ENCODE data around the gene RICTOR.
A peak's percentile ranks its signal among the peaks of the same experiment; 100 is the strongest.
"Not testable (repeated sequence)": the region's sequence is repeated elsewhere in the genome, so short reads cannot be mapped to it uniquely, and the experiment has no call there.

The RICTOR gene

GRCh38 chr5:39055768-39056398 is 18.3 kb downstream of the RICTOR start:
- DNase-seq, result no peak

- peak; percentile 58 for DNase-seq
Observed at GRCh38 chr5:39055027-39055767, 19.0 kb downstream of the RICTOR start.

GRCh38 chr5:39053189-39053588 is 21.0 kb downstream of the RICTOR start:
- DNase-seq, result no peak

GRCh38 chr5:39052141-39052540 is 22.1 kb downstream of the RICTOR start:
- no peak for DNase-seq

GRCh38 chr5:39049315-39049714 is 24.9 kb downstream of the RICTOR start:
- no peak for DNase-seq

GRCh38 chr5:39040875-39041274 is 33.3 kb downstream of the RICTOR start:
- DNase-seq, result peak; percentile 24

GRCh38 chr5:39034493-39034892 is 39.7 kb downstream of the RICTOR start:
- DNase-seq, result not testable (repeated sequence)

GRCh38 chr5:39031041-39031440 is 43.2 kb downstream of the RICTOR start:
- DNase-seq, result no peak

- peak; percentile 46 for DNase-seq
Observed at GRCh38 chr5:39025456-39025855, 48.7 kb downstream of the RICTOR start.

GRCh38 chr5:39024884-39025283 is 49.3 kb downstream of the RICTOR start:
- peak; percentile 18 for DNase-seq

GRCh38 chr5:39024005-39024404 is 50.2 kb downstream of the RICTOR start:
- peak; percentile 48 for DNase-seq

GRCh38 chr5:39023121-39023520 is 51.1 kb downstream of the RICTOR start:
- DNase-seq, result peak; percentile 51

GRCh38 chr5:39022151-39022550 is 52.0 kb downstream of the RICTOR start:
- no peak for DNase-seq

GRCh38 chr5:39021413-39021812 is 52.8 kb downstream of the RICTOR start:
- DNase-seq, result no peak

- DNase-seq, result peak; percentile 47
Observed at GRCh38 chr5:39020458-39020857, 53.7 kb downstream of the RICTOR start.

GRCh38 chr5:39019254-39019653 is 54.9 kb downstream of the RICTOR start:
- DNase-seq, result no peak

GRCh38 chr5:39017504-39017903 is 56.7 kb downstream of the RICTOR start:
- no peak for DNase-seq

- DNase-seq, result peak; percentile 30
Observed at GRCh38 chr5:39016587-39017275, 57.5 kb downstream of the RICTOR start.

- DNase-seq, result no peak
Observed at GRCh38 chr5:39015743-39016586, 58.2 kb downstream of the RICTOR start.

- no peak for DNase-seq
Observed at GRCh38 chr5:39014561-39014960, 59.6 kb downstream of the RICTOR start.

- no peak for DNase-seq
Observed at GRCh38 chr5:39013938-39014337, 60.3 kb downstream of the RICTOR start.

- not testable (repeated sequence) for DNase-seq
Observed at GRCh38 chr5:39010958-39011357, 63.2 kb downstream of the RICTOR start.

- no peak for DNase-seq
Observed at GRCh38 chr5:39009981-39010380, 64.2 kb downstream of the RICTOR start.

All from hematopoietic multipotent progenitor cell treated with erythropoietin and hydrocortisone succinate and interleukin-3 and kit ligand, for 4 days (in vitro differentiated cells).